Stimulated activated CD8-positive, alpha-beta memory T cell treated with anti-CD3 and anti-CD28 coated beads, Interleukin-4, amount 100 ng/mL, for 1 hour (primary cell): ENCODE data around the gene PRKG2.

Experiments
- DNase-seq, 2 donors: peaks; one replicate each; pipeline ENCODE4 v3.0.0-alpha.2; 2020; ENCODE audit warnings: low read depth in 2 of 2, low spot score in 1 of 2

The PRKG2 gene

GRCh38 chr4:81039351-81039972, 175.6 kb downstream of the PRKG2 start:
- no peak for DNase-seq

GRCh38 chr4:81038636-81039350, 176.2 kb downstream of the PRKG2 start:
- DNase-seq: no peak
